NCI-H524 treated with DMSO at 0.1 percent for 48 hours (cell line): Measurements from ENCODE around the gene SOX9.
A peak's percentile ranks its signal among the peaks of the same experiment; 100 is the strongest.
"Not testable (repeated sequence)": the region's sequence is repeated elsewhere in the genome, so short reads cannot be mapped to it uniquely, and the experiment has no call there.

ENCODE experiments used
- DNase-seq: peaks from one replicate; lab custom pipeline; 2025; lab: John Stamatoyannopoulos, UW

The SOX9 gene

DNA sequence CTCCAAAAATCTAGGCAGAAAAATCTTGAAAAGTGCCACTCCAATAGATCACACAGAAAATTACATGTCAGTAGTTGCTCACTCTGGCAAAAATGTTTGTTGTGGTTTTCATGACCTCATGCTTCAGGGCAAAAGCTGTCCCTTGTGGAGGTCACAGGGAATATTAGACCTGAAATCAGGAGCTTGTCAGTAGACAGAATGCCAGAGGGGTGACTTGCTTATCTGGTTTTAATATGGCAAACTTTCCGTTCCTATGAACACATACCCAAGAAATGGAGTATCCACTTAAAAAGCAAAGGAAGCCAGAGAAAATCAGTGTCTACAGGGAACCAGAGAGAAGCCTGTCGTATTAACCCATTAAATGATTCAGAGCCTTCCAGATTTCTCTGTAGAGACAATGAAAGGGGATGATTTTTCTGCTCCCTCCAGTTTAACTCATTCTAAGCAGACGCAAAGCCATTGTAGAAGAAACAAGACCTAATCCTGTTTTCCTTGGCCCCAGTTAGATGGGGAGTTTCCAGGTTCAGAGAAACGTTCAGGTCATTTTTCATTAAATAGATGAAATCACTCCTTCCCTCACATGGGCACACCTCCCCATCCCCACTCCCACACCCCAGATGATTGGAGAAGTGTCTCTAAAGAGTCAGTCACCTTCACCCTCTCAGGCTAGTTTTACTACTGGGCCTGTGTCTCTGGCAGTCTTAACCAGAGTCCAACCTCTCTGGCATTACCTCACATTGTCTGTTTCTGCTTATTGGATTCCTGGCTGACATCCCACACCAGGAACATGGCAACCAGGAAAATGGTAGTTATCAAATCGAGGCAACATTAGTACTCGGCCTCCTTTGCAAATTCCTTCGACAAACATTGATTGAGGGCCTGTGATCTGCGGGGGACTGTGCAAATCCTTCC lies 6.0 kb downstream of the SOX9 start:
- DNase-seq = no peak

DNA sequence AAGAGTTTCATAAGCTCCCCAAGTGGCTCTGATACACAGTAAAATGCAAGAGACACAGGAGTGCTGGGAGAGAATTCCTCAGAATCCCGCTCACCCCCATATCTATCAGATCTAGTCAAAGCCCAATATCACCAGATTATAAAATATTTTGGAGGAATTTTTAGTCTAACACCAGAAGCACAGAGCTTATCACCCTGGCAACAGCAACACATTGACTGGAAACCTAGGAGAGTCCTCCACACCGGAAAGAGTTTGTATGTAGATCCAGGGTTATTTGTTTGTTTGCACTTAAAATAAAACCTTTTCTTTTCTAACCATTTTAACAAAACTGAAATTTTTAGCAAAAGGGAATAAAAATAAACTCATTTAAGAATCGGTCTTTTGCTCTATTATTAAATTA lies 7.2 kb downstream of the SOX9 start:
- DNase-seq = no peak

DNA sequence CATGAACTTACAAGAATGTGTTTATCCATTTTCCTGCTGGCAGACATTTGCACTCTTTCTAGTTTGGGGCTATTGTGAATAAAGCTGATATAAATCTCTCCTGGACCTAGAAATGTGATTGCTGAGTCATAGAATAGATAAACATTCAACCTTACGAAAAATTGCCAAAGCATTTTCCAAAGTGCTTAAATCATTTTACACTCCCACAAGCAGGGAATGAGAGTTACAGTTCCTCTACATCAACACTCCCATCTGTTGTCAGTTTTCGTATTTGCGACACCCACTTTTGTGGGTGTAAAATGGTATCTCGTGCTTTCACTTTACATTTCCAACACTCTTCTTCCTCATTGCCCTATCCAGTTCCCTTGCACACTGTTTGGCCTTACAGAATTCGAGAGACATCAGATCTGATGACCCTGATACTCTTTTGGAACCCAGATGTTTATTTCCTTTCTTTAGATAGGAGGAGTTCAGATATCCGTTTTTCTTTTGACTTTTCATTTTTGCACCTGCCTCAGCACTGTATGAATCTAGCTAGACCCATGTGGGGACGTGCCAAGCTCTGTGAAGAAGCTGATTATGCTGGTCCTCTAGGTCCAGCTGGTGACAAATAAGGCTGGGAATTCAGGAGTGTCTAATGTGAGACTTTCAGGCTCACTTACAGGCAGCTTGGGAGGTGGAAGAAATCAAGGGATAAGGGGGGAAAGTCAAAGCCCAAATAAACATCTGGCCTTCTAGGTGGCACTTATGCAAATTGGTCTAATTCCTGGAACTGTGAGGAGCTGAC lies 14.0 kb downstream of the SOX9 start:
- peak; percentile 83 for DNase-seq

DNA sequence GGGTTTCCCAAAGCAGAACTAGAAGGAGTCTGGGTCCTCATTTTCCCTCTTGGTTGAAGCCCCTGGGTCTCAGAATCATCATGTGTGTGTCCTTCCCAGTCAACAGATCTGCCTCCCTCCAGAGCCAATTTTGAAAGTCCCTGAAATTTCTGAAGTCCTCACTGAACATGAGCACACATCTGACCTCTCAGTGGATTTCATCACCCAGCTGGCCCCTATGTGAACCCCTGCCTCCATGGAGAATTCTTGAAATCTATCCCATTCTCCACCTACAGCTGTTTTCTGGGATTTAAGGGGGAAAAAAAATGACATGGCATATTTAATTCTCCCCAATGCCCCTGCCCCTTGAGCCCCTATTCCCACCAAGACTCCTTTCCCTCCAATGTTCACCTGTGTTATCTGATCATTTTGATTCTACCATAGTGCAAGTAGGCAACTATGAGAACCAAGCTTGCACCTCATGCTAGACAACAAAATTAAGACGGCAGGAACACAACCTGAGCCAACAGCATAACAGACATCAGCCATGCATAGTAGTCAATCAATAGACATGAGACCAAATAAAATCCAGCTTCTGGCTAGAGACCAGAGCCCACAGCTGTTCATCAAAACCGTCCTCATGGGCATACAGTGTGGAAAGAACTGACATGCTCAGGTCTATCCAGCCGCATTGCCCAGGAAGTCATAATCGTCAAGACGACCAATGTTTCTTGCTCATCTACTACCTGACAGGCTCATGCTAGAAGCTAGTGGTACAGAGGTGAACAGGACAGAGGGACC lies 14.9 kb downstream of the SOX9 start:
- DNase-seq = no peak

DNA sequence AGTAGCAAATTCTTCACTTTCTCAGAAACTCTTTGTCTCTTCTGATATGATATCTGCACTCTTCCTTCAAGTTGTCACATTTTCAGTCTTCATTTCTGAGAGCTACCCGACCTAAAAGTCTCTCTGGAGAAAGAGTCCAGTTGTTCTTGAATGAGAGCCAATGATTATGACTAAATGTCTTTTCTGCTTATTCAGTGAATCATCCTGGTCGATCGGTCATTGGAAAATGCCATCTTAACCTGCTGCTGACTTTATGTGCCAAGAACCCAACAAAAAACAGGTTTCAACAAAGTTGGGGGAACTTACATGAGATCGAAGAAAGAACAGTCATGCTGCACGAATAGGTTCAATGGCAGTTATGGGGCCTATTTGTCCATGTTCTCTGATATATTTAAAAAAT lies 15.9 kb downstream of the SOX9 start:
- no peak for DNase-seq

DNA sequence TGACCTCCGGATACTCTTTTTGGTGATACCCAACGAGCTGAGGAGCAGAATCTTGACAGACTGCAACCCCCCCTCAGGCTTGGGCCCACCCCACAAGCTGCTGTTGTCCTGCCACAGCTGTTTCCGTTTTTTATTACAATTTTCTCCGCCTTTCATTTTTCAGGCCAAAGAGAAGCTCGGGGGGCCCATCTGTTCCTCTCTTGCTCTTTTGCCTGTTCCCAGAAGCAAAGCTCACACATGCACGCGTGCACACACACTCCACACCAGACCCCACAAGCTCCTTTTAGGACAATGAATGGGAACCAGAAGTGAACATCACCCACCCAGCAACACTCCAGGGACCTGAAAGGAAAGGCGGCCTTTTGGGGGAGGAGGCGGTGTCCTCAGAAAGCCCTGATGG lies 16.3 kb downstream of the SOX9 start:
- DNase-seq = peak; percentile 92

DNA sequence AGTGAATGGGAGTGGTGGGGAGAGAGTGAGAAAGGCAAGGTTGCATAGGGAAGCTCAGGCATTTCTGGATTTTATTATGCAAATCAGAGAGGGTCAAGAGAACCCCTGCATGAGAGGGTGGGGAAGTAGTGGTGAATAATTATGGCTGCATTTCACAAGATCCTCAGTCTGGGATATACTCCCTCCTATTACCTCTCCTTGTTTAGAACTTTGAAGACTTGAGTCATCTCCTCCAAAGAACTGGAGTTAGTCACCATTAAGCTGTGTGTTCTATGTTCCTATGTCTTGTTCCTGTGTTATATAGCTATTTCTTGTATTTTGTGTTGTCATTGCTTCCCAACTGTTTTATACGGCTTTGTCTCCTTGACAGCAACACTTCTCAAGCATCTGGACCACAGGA lies 18.4 kb downstream of the SOX9 start:
- no peak for DNase-seq

DNA sequence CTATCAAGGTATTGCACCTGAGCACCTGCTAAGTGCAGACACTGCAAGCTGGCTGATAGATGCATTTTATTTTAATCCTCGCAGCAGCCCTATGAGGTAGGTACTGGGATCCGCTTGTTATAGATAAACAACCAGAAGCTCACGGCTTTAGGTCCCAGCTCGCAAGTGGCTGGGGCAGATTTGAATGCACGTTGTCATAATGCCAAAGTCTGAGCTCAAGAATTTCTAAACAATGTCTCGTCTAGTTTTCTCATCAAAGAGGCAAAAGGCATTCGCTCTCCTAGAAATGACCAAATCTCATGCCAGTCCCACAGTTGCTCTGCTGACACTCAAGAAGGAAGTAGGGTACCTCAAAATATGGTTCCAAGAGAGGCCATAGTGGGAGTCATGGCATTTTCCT lies 20.5 kb downstream of the SOX9 start:
- no peak for DNase-seq

DNA sequence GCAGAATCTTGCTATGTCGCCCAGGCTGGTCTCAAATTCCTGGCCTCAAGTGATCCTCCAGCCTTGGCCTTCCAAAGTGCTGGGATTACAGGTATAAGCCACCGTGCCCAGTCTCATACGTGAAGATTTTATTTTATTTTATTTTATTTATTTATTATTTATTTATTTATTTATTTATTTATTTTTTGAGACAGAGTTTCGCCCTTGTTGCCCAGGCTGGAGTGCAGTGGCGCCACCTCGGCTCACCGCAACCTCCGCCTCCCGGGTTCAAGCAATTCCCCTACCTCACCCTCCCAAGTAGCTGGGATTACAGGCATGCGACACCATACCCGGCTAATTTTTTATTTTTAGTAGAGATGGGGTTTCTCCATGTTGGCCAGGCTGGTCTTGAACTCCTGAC lies 21.3 kb downstream of the SOX9 start:
- DNase-seq = not testable (repeated sequence)

DNA sequence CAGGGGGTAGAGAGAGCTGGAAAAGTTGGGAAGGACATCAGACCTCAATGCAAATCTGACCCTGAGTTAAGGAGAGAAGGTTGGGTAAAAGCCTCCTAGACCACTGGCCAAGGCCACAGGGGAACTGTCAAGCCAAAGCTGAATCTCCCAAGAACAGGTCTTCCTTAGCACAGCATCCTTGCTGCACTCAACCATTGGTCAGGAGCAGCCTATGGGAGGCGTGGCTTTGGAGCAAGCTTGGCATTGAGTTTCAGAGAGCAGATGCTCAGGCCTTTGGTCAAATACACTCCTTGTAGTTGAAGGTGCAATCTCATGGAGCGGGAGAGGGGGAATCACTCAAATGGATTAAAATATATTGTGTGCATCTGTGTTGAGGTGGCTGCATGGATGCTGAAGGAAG lies 21.8 kb downstream of the SOX9 start:
- DNase-seq = peak; percentile 100

DNA sequence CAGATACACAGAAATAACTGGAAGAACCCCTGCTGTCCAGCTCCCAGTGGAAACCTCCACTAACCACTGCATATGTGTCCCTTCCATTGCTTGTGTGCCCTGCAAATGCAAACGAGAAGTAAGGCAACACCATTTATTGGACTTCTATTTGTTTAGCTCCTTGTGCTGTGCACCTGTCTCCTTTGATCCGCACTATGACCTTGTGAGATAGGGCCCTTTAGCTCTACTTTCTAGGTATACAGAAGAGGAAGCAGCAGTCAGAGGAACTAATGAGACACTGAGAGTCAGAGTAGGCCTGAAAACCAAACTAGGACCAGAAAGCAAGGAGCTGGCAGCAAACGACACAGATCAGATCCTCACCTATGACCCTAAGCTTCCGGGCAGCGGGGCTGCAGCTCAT lies 22.4 kb downstream of the SOX9 start:
- peak; percentile 67 for DNase-seq

DNA sequence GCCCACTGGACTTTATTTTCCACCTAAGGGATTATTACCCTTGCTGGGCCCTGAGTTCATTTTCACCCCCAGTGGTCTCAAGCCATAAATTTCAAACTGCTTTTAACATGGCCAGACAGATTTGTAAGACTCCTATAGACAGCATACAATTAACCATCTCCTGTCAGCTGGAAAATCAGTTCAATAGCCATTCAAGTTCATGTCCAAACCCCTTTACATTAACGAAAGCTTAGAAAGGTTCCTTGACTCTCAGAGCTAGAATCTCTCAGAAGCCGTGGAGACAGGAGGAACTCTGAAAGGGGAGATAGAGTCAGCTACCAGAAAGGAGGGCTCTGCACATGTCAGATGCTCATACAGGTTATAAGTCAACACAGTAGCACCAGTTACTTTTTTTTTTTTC lies 23.3 kb downstream of the SOX9 start:
- DNase-seq = no peak

DNA sequence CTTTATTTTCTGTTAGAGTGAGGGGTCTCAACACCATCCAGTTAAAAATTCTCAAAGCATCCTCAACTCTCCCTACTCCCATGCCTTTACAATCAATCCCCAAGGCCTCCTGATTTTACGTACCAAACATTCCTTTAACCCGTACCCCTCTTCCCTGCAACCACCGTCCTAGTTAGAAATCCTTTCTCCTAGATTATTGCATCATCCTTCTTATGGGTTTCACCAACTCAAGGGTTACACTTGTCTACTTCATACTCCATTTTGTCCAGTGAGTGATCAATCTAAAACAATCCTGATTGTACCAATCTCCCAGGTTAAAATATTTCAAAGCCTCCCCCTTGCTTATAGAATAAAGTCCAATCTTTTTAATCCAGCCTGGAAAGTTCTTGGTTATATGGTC lies 24.7 kb downstream of the SOX9 start:
- DNase-seq = no peak

DNA sequence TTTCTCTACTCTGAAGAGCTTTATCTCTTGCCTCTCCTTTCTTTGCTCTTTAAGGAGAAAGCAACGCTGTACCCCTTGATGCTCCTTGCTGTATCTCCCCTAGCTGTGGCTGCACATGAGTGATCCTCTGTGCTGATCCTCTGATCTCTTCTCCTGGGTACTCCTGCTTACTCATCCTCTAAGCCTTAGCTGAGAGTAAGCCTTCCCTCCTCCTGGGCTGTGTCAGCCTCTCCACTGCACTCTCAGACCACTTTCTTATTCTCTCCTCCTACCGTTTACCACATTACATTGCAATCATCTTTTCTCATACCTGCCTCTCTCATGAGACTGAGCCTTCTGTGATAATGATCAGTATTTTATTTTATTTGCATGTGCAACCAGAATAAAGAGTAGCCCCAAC lies 25.1 kb downstream of the SOX9 start:
- no peak for DNase-seq

DNA sequence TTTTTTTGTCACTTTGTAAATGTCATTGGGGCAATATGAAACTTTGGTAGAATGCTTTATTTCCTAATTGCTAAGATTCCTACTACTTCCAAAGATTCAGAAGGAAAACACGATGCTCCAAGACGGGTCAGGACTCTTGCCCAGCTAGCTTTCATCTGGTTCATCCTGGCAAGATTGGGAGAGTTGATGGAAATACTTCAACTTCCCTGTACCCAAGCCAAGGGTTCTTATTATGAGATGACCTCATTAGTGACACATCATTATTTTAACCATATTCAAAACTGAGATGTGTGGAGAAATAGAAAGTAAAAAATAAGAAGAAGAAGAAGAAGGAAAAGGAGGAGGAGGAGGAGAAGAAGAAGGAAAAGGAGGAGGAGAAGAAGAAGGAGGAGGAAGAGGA lies 25.6 kb downstream of the SOX9 start:
- no peak for DNase-seq

DNA sequence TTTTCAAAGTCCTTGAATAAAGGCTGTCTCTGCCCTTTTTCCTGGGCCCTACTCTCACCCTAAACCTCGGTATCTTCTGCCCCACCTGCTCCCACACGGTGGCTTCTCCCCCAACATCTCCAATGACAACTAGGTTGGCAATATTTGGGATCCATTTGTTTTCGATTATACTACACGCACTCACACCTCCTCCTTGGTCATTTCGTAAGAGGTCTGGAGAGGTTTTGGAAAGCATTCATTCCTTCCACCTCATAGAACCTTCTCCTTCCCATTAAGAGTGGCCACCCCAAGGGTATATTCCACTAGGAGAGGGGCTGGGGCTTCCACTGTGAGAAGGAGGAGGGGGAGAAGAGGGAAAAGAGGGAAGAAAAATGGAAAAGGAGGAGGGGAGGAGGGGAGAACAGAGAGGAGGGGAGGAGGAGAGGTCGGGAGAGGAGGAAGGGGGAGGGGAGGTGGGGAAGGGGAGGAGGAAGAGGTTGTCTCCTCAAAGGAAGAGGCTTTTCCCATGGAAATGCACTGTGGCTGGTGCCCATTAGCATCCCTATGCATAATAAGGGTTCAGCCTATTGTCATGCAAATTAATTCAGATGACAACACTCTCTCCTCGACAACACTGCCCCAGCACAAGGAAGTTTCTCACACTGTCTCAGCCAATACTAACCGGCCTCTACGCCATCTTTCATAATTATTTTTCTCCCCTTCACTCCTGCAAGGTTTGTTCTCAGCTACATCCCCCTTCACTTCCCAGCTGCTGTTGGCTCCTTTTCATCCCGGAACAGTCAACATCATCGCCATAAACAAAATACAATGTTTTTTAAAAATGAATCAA lies 30.0 kb downstream of the SOX9 start:
- no peak for DNase-seq

DNA sequence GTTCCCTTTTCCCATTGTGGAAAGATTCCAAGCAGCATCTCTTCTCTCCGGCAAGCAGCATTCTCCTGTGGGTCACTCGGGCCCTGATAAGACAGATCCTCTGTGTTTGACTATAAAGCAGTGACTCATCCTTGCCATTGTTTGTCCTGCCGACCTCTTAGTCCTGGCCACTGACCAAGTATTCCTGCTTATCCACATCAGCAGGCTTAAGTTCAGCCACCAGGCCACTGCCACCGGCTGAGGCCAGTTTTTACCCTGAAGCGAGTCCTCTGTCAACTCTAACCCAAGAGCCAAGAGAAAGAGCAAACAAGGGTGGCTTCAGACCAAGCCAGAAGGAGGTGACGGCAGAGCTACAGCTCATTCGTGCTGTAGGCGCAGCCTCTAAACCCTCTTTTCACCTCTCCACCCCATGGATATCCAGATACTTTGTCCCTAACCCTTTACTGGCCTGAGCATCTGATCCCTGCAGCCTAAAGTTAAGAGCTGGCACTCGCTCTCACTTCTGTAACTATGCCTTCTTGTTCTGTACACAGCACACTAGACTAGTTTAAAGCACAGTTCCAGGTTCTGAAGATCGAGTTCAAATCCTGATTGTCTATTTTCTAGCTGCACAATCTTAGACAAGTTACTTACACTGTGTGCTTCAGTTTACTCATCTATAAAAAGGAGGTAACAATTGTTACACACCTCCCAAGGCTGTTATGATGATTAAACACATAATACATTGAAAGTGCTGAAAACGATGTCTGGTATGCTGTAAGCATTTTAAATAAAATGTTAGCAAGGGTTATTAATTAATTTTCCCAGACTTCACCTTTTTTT lies 31.0 kb downstream of the SOX9 start:
- DNase-seq = no peak

DNA sequence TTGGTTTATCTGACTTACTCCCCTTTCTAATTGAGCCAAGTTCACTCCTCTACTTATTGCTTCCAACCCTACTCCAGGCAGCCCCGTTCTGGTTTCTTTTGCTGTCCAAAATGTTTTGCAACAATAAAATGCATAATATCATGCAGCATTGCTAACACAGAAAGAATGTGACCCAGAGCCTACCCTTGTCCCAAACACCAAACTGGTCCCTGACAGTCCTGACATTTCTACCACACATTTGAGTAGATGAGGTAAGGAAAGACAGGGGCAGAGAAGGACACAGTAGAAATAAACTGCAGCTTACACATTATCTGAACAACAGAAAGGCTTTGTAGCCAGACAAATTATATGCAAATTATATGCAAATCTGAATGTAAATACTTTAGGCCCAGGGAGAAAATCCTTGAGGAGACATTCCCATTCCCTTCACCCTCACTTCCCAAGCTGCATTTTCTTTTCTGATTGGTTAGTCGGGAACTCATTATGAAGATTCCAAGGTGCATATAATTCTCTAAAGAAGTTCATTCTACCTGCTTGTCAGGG lies 31.6 kb downstream of the SOX9 start:
- DNase-seq = no peak

DNA sequence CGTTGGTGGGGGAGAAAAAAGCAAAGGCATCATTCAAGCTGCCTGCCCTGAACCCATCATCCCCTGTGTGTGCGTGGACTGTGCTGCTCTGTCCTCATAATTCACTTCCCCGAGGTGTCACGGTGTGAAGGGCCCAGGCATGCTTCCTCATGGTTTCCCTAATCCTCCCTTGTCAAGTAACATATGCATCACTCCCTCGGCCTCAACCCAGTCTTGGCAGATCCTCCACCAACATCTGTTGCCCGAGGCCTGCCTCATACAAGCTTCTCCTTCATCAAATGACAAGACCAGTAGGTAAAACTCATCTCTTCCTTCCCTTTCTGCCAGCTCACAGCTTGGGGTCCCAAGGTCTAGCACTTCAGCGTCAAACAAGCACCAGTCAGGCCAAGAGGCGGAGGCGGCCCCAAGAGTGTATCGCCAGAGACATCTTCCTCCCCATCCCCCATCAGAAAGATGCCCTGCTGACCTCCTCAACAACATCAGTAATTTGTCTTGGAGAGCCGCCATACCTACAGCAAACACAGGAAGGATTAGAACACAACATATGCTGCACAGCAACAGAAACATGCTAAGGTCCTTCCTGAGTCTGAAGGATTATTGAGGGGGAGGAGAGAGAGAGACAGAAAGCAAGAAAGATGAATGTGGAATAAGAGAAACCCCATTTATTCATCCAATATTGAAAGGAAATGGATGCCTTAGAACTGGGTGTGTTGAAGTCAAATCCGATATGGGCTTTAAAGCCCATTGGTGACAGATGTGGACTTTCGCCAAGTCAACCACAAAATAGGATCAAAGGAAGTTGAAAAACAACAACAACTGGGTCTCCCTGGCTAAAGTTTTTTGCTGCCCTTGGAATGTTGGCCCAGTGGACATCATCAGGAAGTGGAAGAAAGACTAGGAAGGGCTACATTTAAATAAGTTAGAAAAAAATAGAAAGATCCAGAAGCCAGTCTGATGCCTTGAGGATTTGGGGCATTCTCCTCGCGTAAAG lies 38.4 kb downstream of the SOX9 start:
- DNase-seq = peak; percentile 97
